ENCODE results near the gene TLE1.
"Not testable (repeated sequence)": the region's sequence is repeated elsewhere in the genome, so short reads cannot be mapped to it uniquely, and the experiment has no call there.

Gene TLE1

GRCh38 chr9:81653240-81653639 is 36.1 kb downstream of the TLE1 start:
- no peak for DNase-seq (ENCODE audit: low read depth in 2 of 2, low spot score in 1 of 2)

DNA sequence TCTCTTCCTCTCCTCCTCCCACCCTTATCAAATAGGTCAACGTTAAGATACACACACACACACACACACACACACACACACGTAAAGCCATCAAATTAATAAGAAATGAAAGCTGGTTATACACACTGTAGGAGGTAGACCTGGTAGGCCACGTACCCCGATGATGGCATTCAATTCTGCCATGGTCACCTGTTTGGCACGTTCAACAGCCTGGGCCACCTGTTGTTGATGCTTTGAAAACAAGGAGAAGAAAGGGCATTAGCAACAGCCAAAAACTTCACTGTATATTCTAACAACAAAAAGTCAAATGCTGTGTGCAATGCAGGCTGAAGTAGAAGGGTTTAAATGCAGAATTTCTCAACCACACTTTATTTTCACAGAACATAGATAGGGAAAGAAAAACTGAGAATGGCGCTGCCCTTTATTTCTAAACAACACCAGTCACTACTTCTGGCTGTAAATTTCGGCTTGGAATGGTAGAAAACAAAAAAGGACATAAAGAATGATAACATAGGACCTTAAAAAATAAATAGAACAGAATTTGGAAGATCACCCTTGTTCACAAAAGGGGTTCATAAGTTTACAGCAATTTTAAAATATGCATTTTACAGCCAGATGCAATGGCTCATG is 37.2 kb downstream of the TLE1 start:
- no peak for DNase-seq (ENCODE audit: low read depth in 2 of 2, low spot score in 1 of 2)

GRCh38 chr9:81650586-81651515 is 38.5 kb downstream of the TLE1 start:
- no peak for DNase-seq (ENCODE audit: low read depth in 2 of 2, low spot score in 1 of 2)

DNA sequence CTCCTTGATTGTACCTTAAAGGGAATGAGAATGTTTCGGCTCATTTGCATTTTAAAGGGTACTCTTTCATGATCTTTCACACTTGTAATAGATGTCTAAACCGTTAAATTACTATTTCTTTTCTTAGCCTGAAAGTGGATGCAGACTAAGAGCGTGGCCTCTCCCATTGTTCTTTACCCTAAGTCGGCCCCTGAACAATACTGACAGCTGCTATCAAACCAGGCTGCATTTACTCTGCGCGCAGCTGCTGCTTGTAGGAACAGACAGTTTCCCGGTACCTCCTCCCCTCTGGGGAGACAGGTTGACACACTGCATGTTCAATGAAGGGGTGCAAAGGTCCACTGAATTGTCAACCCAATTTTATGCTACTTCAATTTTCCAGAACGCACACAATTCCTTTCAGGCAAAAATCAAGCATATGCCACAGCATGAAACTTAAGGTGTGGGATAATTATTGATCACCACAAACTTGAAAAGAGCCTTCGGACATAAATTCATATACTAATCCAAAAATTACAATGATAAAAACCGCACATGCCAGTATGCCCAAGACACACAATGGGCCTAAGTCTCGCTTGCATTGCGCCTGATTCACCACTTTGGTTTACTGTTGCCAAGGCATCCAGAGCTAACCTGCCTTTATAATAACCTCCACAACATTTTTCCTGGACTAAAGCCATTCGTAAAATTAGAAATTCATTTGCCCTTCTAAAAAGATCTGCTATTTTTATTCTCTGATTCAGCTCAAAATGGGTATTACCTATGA is 39.7 kb downstream of the TLE1 start:
- no peak for DNase-seq (ENCODE audit: low read depth in 2 of 2, low spot score in 1 of 2)

DNA sequence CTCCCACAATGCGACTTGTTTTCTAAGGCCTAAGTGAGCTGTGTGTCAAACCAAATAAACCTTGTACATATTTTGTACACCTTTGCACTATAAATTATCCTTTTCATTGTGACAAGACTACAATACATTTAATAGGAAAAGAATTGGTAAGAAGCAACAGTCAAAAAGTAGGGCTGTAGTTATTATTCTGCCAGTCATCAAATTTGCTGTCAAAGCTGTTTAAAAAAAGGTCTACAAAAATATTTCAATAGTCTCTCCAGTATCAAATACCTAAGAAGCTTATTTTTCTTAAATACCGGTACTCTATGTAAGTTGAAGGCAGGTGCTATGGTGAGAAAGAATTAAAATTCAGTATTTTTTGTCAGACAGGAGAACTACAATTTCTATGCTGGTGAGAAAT is 40.5 kb downstream of the TLE1 start:
- DNase-seq (ENCODE audit: low read depth in 2 of 2, low spot score in 1 of 2), result no peak

- DNase-seq (ENCODE audit: low read depth in 2 of 2, low spot score in 1 of 2), result no peak
Measured at GRCh38 chr9:81646337-81646736, 43.0 kb downstream of the TLE1 start.

- not testable (repeated sequence) for DNase-seq (ENCODE audit: low read depth in 2 of 2, low spot score in 1 of 2)
Measured at GRCh38 chr9:81644513-81644912, 44.8 kb downstream of the TLE1 start.

- DNase-seq (ENCODE audit: low read depth in 2 of 2, low spot score in 1 of 2), result no peak
Measured at GRCh38 chr9:81637276-81637675, 52.1 kb downstream of the TLE1 start.

DNA sequence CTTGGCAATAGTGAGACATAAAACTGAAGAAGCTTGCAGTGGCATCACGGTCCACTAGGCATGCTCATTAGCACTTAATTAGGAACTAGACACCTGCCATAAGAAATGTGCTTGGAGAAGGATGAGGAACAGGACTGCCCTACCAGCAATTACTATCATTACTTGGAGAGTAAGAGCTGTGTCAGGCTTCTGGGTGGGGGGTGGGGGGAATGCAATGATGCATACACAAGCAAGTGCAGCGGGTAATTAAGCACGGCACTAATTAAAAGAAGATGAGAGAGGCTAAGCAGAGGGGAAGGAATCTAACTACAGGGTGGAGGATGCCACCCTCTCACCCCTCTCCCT is 53.1 kb downstream of the TLE1 start:
- no peak for DNase-seq (ENCODE audit: low read depth in 2 of 2, low spot score in 1 of 2)

DNA sequence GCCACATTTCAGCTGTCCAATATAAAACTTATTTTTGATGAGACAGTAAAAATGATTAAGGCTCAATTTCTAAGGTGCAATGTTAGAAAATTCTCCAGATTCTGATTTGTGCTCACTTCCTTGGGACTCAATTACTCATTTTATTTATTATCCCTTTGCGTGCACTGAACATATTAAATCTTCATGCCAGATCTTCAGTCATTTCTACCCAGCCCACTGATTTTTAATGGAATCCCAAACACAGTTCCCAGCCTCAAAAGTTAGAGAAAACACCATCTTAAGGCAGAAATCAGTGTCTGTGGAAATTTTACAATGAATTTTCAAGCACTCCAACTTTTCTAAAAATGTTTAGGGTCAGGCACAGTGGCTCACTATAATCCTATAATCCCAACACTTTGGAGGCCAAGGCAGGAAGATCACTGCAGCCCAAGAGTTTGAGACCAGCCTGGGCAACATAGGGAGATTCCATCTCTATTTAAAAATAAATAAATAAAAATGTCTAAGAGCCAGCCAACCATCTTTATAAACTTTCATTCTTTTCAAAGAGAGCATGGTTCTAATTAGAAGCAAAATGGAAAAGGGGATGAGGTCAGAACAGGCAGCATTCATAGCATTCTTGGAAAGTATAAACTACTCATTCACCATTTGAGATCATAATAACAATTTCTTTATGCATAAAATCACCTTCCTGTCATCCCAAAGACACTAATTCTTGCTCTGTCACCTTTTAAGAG is 53.7 kb downstream of the TLE1 start:
- no peak for DNase-seq (ENCODE audit: low read depth in 2 of 2, low spot score in 1 of 2)

GRCh38 chr9:81634915-81635516 is 54.3 kb downstream of the TLE1 start:
- no peak for DNase-seq (ENCODE audit: low read depth in 2 of 2, low spot score in 1 of 2)

- no peak for DNase-seq (ENCODE audit: low read depth in 2 of 2, low spot score in 1 of 2)
Measured at GRCh38 chr9:81633952-81634854, 55.1 kb downstream of the TLE1 start.

DNA sequence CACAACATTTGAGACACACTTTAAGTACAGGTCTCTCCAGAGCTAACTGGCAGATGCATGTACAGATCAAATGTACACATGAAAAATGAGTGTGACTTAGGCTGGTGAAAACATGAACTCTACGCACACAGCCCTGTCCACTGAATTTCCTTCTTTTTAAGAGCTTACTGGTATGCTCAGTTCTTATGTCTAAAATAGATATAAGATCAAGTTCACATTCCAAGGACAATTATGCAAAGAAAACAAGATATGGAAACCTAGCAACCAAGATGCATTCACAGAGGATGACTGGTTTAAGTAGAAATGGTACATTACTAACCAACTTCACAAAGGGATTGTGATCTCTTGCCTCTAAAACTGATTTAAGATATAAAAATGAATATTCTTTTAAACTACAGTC is 56.7 kb downstream of the TLE1 start:
- no peak for DNase-seq (ENCODE audit: low read depth in 2 of 2, low spot score in 1 of 2)

- DNase-seq (ENCODE audit: low read depth in 2 of 2, low spot score in 1 of 2), result no peak
Measured at GRCh38 chr9:81631218-81631745, 58.1 kb downstream of the TLE1 start.

- DNase-seq (ENCODE audit: low read depth in 2 of 2, low spot score in 1 of 2), result no peak
Measured at GRCh38 chr9:81629440-81629839, 59.9 kb downstream of the TLE1 start.

DNA sequence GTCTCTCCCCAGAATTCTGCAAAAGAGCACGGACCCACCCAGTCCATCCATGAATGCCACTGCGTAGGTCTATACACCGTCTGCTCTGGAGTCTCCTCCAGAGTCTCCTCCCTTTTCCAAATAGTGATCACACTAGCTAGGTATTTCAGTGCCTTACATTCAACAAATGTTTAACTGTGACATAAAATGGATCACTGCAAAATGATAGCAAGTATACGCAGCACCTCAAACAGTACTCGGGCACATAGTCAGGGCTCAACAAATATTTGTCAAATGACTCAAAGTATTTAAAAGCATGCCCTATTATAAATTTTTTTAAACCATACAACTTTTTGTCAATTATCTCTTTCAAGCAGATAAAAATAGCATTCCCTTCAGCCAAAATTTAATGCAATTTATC is 60.5 kb downstream of the TLE1 start:
- no peak for DNase-seq (ENCODE audit: low read depth in 2 of 2, low spot score in 1 of 2)

- DNase-seq (ENCODE audit: low read depth in 2 of 2, low spot score in 1 of 2), result no peak
Measured at GRCh38 chr9:81627481-81627880, 61.9 kb downstream of the TLE1 start.

DNA sequence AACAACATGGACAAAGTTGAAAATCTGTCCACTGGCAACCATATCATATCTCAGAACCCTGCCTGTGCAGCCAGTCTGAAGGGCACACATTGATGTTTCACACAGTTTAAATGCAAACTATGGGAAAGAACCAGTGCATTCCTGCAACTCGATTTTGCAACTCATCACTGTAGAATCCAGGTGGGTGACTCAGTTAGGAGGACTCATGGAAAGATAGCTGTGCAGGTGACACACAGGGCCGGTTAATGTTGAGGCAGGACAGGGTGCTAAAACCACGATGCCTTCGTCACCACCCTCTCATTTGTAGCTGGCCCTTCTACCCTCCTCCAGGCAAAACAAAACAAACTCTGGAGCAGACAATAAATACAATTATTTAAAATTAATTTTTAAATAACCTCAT is 62.8 kb downstream of the TLE1 start:
- no peak for DNase-seq (ENCODE audit: low read depth in 2 of 2, low spot score in 1 of 2)

- no peak for DNase-seq (ENCODE audit: low read depth in 2 of 2, low spot score in 1 of 2)
Measured at GRCh38 chr9:81625969-81626368, 63.4 kb downstream of the TLE1 start.

GRCh38 chr9:81623778-81624177 is 65.6 kb downstream of the TLE1 start:
- DNase-seq (ENCODE audit: low read depth in 2 of 2, low spot score in 1 of 2), result no peak
